ENCODE data around the gene HSPA12B. TPM values are rescaled to one million over a fixed set of nuclear protein-coding genes. Genes with fewer than 3 reads are reported as not detected.

Gene HSPA12B
- total RNA-seq, 2 donors from 2014 or later: 11.2 to 13.4 TPM

DNA sequence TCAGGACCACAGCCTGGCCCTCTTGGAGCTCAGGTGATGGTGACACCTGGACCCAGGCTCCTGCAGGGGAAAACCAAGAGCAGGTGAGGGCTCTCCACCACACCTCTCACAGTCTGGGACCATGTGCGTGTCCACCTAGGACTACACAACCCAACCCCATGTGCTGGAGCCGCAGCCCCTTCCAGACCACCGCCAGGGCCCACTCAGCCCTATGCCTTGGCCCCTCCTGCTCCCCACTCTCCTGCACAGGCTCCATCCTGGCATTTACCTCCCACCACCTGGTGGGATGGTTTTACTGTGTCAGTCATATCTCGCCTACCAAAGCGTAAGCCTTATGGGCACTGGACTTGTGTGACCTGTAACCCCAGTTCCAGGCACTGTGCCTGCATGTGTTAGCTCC, 37.6 kb upstream of the HSPA12B start:
- H3K36me3 ChIP-seq: no peaks in the 10 kb centered on the region
- TF ChIP-seq, protein P1, sequence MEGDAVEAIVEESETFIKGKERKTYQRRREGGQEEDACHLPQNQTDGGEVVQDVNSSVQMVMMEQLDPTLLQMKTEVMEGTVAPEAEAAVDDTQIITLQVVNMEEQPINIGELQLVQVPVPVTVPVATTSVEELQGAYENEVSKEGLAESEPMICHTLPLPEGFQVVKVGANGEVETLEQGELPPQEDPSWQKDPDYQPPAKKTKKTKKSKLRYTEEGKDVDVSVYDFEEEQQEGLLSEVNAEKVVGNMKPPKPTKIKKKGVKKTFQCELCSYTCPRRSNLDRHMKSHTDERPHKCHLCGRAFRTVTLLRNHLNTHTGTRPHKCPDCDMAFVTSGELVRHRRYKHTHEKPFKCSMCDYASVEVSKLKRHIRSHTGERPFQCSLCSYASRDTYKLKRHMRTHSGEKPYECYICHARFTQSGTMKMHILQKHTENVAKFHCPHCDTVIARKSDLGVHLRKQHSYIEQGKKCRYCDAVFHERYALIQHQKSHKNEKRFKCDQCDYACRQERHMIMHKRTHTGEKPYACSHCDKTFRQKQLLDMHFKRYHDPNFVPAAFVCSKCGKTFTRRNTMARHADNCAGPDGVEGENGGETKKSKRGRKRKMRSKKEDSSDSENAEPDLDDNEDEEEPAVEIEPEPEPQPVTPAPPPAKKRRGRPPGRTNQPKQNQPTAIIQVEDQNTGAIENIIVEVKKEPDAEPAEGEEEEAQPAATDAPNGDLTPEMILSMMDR (IDR thresholded peaks at IDR 0.05): no peak
- H3K4me3 ChIP-seq: no peak overlapping the region
- DNase-seq (ENCODE audit: low spot score): no peak
- H3K27me3 ChIP-seq: no peaks in the 10 kb centered on the region
- no peaks in the 10 kb centered on the region for H3K9me3 ChIP-seq
- no peaks in the 10 kb centered on the region for H3K4me1 ChIP-seq
- no peak overlapping the region for H3K27ac ChIP-seq

DNA sequence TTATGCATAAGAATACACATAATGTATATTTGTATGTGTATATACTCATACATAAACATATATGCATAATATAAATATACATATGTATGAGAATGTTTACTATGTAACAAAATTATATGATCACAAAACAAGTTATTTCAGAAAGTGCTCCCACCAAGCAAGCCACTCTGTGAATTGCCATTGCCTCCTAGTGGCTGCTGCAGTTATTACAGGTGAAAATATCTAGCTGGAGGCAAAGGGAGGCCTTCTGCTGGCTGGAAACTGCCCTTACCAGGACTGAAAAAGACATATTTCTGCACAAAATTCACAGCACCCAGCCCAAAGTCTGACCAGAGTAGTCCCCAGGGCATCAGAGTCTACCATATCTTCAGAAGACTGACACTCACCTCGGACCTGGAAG, 36.3 kb upstream of the HSPA12B start:
- Histone ChIP-seq H3K4me1 (no peaks in the 10 kb centered on the region), H3K27me3 (no peaks in the 10 kb centered on the region), H3K27ac (no peak overlapping the region), H3K9me3 (no peaks in the 10 kb centered on the region), H3K36me3 (no peaks in the 10 kb centered on the region), H3K4me3 (no peak overlapping the region)
- TF ChIP-seq, protein P1 (IDR thresholded peaks at IDR 0.05): no peak
- DNase-seq (ENCODE audit: low spot score): no peak

- TF ChIP-seq, protein P1 (IDR thresholded peaks at IDR 0.05): no peak
- H3K4me3 ChIP-seq: no peak overlapping the region
Measured at GRCh38 chr20:3696745-3697587, 35.5 kb upstream of the HSPA12B start.

DNA sequence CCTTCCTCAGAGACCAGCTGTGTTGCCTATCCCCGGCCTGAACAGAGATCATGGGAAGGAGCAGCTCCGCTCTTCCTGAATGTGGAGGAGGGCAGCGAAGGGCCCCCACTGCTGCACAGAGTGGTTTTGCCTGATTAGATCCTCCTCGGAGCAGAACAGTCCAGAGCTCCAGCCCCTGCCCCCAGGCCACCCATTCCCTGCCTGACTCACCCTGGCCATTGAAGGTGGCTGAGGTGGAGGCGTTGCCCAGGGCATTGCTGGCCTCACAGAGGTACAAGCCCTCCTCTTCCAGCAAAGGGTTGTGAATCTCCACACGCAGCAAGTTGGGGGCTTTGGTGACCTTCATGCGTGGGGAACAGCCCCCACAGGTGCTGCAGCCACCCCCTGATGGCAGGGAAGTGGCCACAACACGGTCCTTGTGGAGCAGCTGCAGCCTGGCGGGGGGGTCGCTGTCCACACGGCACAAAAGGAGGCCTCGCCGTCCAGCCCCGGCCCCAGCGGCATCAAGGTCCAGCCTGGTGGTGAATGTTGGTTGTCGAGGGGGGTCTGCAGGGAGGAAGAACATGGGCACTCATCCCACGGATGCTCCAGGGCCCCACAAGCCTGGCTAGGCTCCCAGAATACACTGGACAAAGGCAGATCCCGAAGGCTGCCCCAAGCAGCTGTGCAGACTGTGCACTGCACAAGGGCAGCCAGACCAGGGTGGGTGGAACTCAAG, 34.7 kb upstream of the HSPA12B start:
- Histone ChIP-seq H3K27me3 (no peaks in the 10 kb centered on the region), H3K4me3 (no peak overlapping the region), H3K4me1 (no peaks in the 10 kb centered on the region), H3K9me3 (no peaks in the 10 kb centered on the region), H3K36me3 (no peaks in the 10 kb centered on the region), H3K27ac (no peak overlapping the region)
- no peak for DNase-seq (ENCODE audit: low spot score)
- TF ChIP-seq, protein P1 (IDR thresholded peaks at IDR 0.05): no peak

More at GRCh38 chr20:3696745-3697587, 35.5 kb upstream of the HSPA12B start:
- no peaks in the 10 kb centered on the region for H3K36me3 ChIP-seq
- no peaks in the 10 kb centered on the region for H3K27me3 ChIP-seq
- H3K4me1 ChIP-seq: no peaks in the 10 kb centered on the region
- no peak overlapping the region for H3K27ac ChIP-seq
- no peak for DNase-seq (ENCODE audit: low spot score)
- H3K9me3 ChIP-seq: no peaks in the 10 kb centered on the region

- H3K27ac ChIP-seq: no peak overlapping the region
- TF ChIP-seq, protein P1 (IDR thresholded peaks at IDR 0.05): no peak
- H3K27me3 ChIP-seq: no peaks in the 10 kb centered on the region
- H3K9me3 ChIP-seq: no peaks in the 10 kb centered on the region
- H3K36me3 ChIP-seq: no peaks in the 10 kb centered on the region
- DNase-seq (ENCODE audit: low spot score): no peak
- no peaks in the 10 kb centered on the region for H3K4me1 ChIP-seq
- no peak overlapping the region for H3K4me3 ChIP-seq
Measured at GRCh38 chr20:3698591-3699001, 33.9 kb upstream of the HSPA12B start.
